ENCODE measurements around the gene KLHL42. TPM values are rescaled to one million over a fixed set of nuclear protein-coding genes. Genes with fewer than 3 reads are reported as not detected.

KLHL42 gene
- total and polyA plus RNA-seq, 10 of the 15 experiments (the other 5 are each of a cell fraction or from before 2014, with no cell fraction given) = 2.1 to 18.2 (median 13.1) TPM

DNA sequence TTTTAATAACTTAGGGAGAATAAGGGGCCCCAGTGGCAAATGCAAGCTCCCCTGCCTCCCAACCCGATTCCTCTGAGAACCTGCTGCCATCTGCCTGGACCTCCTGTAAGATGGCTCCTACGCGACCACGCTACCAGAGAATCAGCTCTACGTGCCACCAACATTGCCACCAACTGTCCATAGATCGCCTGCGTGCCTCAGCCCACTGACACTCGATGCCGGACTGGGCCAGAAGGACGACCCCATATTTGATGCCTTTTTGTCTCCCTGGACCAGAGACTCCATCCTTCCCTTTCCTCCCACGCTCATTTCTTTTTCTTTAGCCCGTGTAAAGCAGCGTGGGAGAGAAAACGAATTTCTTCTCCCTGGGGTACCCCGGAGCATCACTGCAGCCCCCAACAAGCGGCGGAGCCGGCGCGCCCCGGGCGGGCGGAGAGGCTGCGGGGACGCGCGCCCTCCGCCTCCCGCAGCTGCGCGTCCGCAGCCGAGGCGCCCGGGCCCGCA lies 565 bp upstream of the KLHL42 start (continued):
- TF ChIP-seq, protein P1, sequence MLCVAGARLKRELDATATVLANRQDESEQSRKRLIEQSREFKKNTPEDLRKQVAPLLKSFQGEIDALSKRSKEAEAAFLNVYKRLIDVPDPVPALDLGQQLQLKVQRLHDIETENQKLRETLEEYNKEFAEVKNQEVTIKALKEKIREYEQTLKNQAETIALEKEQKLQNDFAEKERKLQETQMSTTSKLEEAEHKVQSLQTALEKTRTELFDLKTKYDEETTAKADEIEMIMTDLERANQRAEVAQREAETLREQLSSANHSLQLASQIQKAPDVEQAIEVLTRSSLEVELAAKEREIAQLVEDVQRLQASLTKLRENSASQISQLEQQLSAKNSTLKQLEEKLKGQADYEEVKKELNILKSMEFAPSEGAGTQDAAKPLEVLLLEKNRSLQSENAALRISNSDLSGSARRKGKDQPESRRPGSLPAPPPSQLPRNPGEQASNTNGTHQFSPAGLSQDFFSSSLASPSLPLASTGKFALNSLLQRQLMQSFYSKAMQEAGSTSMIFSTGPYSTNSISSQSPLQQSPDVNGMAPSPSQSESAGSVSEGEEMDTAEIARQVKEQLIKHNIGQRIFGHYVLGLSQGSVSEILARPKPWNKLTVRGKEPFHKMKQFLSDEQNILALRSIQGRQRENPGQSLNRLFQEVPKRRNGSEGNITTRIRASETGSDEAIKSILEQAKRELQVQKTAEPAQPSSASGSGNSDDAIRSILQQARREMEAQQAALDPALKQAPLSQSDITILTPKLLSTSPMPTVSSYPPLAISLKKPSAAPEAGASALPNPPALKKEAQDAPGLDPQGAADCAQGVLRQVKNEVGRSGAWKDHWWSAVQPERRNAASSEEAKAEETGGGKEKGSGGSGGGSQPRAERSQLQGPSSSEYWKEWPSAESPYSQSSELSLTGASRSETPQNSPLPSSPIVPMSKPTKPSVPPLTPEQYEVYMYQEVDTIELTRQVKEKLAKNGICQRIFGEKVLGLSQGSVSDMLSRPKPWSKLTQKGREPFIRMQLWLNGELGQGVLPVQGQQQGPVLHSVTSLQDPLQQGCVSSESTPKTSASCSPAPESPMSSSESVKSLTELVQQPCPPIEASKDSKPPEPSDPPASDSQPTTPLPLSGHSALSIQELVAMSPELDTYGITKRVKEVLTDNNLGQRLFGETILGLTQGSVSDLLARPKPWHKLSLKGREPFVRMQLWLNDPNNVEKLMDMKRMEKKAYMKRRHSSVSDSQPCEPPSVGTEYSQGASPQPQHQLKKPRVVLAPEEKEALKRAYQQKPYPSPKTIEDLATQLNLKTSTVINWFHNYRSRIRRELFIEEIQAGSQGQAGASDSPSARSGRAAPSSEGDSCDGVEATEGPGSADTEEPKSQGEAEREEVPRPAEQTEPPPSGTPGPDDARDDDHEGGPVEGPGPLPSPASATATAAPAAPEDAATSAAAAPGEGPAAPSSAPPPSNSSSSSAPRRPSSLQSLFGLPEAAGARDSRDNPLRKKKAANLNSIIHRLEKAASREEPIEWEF (IDR thresholded peaks at IDR 0.05; ENCODE audit: insufficient replicate concordance, low read depth, low read length) = no peak
- TF ChIP-seq MXI1 (IDR thresholded peaks at IDR 0.05; ENCODE audit: low read depth, low read length) = peak; percentile 63; the same call in 1 of the 2 replicates
- TF ChIP-seq, protein P2, sequence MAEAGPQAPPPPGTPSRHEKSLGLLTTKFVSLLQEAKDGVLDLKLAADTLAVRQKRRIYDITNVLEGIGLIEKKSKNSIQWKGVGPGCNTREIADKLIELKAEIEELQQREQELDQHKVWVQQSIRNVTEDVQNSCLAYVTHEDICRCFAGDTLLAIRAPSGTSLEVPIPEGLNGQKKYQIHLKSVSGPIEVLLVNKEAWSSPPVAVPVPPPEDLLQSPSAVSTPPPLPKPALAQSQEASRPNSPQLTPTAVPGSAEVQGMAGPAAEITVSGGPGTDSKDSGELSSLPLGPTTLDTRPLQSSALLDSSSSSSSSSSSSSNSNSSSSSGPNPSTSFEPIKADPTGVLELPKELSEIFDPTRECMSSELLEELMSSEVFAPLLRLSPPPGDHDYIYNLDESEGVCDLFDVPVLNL (IDR thresholded peaks at IDR 0.05; ENCODE audit: low read depth, low read length) = 0 out of 2 replicates have a peak, but pooled peaks have one; percentile 19
- no peak for TF ChIP-seq TCF7 (IDR thresholded peaks at IDR 0.05; ENCODE audit: borderline replicate concordance)
- peak; percentile 14 to 18; a peak in 2 of 3 replicates for TF ChIP-seq EGR1 (IDR thresholded peaks at IDR 0.05; ENCODE audit: borderline replicate concordance in 1 of 2, low read depth in 2 of 2, low read length in 2 of 2)
- no peak for TF ChIP-seq CBX3 (IDR thresholded peaks at IDR 0.05; ENCODE audit: borderline replicate concordance, low read depth)
- TF ChIP-seq POLR2A (IDR thresholded peaks at IDR 0.05; ENCODE audit: low read depth, low read length) = peak; percentile 9
